DOHH2 (cell line): ENCODE measurements around the gene WDFY3.

Experiments used
- H3F3A ChIP-seq: fragments of 200-600 bp; sonication (generic), shearing (Covaris generic); 2 replicates; pipeline ENCODE4 v1.6.0; 2016; ENCODE audit warnings: antibody characterized with exemption, mild to moderate bottlenecking; ENCODE audit not compliant: control insufficient read depth, insufficient read depth
- H3K27ac ChIP-seq: fragments of 200-600 bp; sonication (generic); 2 replicates; pipeline ENCODE4 v1.5.1; 2014; ENCODE audit warnings: low read depth, mild to moderate bottlenecking, low read length, moderate library complexity
- H3K27me3 ChIP-seq: fragments of 200-600 bp; sonication (generic); 2 replicates; pipeline ENCODE4 v1.6.1; 2014; ENCODE audit warnings: mild to moderate bottlenecking, low read length, mixed read lengths; ENCODE audit not compliant: control insufficient read depth
- H3K36me3 ChIP-seq: fragments of 200-600 bp; sonication (generic); 2 replicates; pipeline ENCODE4 v1.6.1; 2014; ENCODE audit warnings: mild to moderate bottlenecking, low read length, moderate library complexity, mixed read lengths; ENCODE audit not compliant: control insufficient read depth
- H3K4me1 ChIP-seq: fragments of 200-600 bp; sonication (generic); 2 replicates; pipeline ENCODE4 v1.6.1; 2014; ENCODE audit warnings: mild to moderate bottlenecking, low read length, mixed read lengths; ENCODE audit not compliant: control insufficient read depth
- H3K4me2 ChIP-seq: fragments of 200-600 bp; sonication (generic); 2 replicates; pipeline ENCODE4 v1.6.0; 2014; ENCODE audit warnings: mild to moderate bottlenecking, low read length, moderate library complexity
- H3K4me3 ChIP-seq: fragments of 200-600 bp; sonication (generic); 2 replicates; pipeline ENCODE4 v1.5.1; 2014; ENCODE audit warnings: mild to moderate bottlenecking, low read length, mixed read lengths
- H3K79me2 ChIP-seq: fragments of 200-600 bp; sonication (generic); 2 replicates; pipeline ENCODE4 v1.6.1; 2014; ENCODE audit warnings: mild to moderate bottlenecking, low read length, mixed read lengths; ENCODE audit not compliant: control insufficient read depth
- H3K9me2 ChIP-seq: fragments of 200-600 bp; sonication (generic); replicated peaks from 2 replicates; pipeline ENCODE4 v1.6.1; 2014; ENCODE audit warnings: mild to moderate bottlenecking, low read length, mixed read lengths; ENCODE audit not compliant: control insufficient read depth
- H3K9me3 ChIP-seq: fragments of 200-600 bp; sonication (generic); 2 replicates; pipeline ENCODE4 v1.6.1; 2014; ENCODE audit warnings: antibody characterized with exemption, low read length, mixed read lengths; ENCODE audit not compliant: control insufficient read depth, insufficient read depth
- H4K20me1 ChIP-seq: fragments of 200-600 bp; sonication (generic); 2 replicates; pipeline ENCODE4 v1.6.0; 2014; ENCODE audit warnings: low read depth, mild to moderate bottlenecking, antibody characterized with exemption, low read length, moderate library complexity; ENCODE audit not compliant: control insufficient read depth, insufficient read depth
- CTCF ChIP-seq: fragments of 200-600 bp; sonication (generic); IDR thresholded peaks from one replicate; pipeline ENCODE4 v1.5.1; 2014; ENCODE audit warnings: antibody characterized with exemption, mild to moderate bottlenecking, low read depth, low read length; ENCODE audit not compliant: poor library complexity, severe bottlenecking
- EZH2phosphoT487 ChIP-seq: fragments of 200-600 bp; sonication (generic); IDR thresholded peaks from 2 replicates; pipeline ENCODE4 v1.6.1; 2017; ENCODE audit warnings: borderline replicate concordance, mild to moderate bottlenecking, antibody characterized with exemption, low read length, moderate library complexity, mixed read lengths

The WDFY3 gene

GRCh38 chr4:84804136-84804535, 162.4 kb downstream of the WDFY3 start:
- Histone ChIP-seq H3K27ac (no peak overlapping the region), H3K9me3 (no peaks in the 10 kb centered on the region), H3K79me2 (no peaks in the 10 kb centered on the region), H3K4me3 (no peak overlapping the region), H3K9me2 (no peaks in the 10 kb centered on the region), H4K20me1 (no peaks in the 10 kb centered on the region), H3F3A (no peaks in the 10 kb centered on the region), H3K4me1 (no peaks in the 10 kb centered on the region), H3K27me3 (no peaks in the 10 kb centered on the region), H3K4me2 (no peak overlapping the region), H3K36me3 (no peaks in the 10 kb centered on the region)
- no peak for TF ChIP-seq EZH2phosphoT487
- no peak for TF ChIP-seq CTCF

- Histone ChIP-seq H3K4me1 (no peaks in the 10 kb centered on the region), H3F3A (no peaks in the 10 kb centered on the region), H3K79me2 (no peaks in the 10 kb centered on the region), H3K36me3 (no peaks in the 10 kb centered on the region), H3K4me3 (no peak overlapping the region), H4K20me1 (no peaks in the 10 kb centered on the region), H3K27me3 (no peaks in the 10 kb centered on the region), H3K27ac (no peak overlapping the region), H3K4me2 (no peak overlapping the region), H3K9me3 (no peaks in the 10 kb centered on the region), H3K9me2 (no peaks in the 10 kb centered on the region)
- TF ChIP-seq EZH2phosphoT487 (no peak), CTCF (no peak)
These were observed 162.8 kb downstream of the WDFY3 start for GRCh38 chr4:84803720-84804119.

GRCh38 chr4:84803116-84803515, 163.4 kb downstream of the WDFY3 start:
- H3K4me3 ChIP-seq = no peak overlapping the region
- H3K36me3 ChIP-seq = no peaks in the 10 kb centered on the region
- H3K9me2 ChIP-seq = no peaks in the 10 kb centered on the region
- H3F3A ChIP-seq = no peaks in the 10 kb centered on the region
- no peak overlapping the region for H3K27ac ChIP-seq
- no peaks in the 10 kb centered on the region for H3K27me3 ChIP-seq
- no peaks in the 10 kb centered on the region for H4K20me1 ChIP-seq
- TF ChIP-seq CTCF (no peak), EZH2phosphoT487 (no peak)
- H3K79me2 ChIP-seq = no peaks in the 10 kb centered on the region
- H3K4me2 ChIP-seq = no peak overlapping the region
- no peaks in the 10 kb centered on the region for H3K9me3 ChIP-seq
- H3K4me1 ChIP-seq = no peaks in the 10 kb centered on the region

- no peaks in the 10 kb centered on the region for H3K4me1 ChIP-seq
- H4K20me1 ChIP-seq = no peaks in the 10 kb centered on the region
- no peak overlapping the region for H3K27ac ChIP-seq
- no peaks in the 10 kb centered on the region for H3K9me2 ChIP-seq
- no peaks in the 10 kb centered on the region for H3K27me3 ChIP-seq
- no peak for TF ChIP-seq EZH2phosphoT487
- TF ChIP-seq CTCF = no peak
- no peaks in the 10 kb centered on the region for H3K36me3 ChIP-seq
- no peak overlapping the region for H3K4me2 ChIP-seq
- H3K4me3 ChIP-seq = no peak overlapping the region
- no peaks in the 10 kb centered on the region for H3F3A ChIP-seq
- H3K9me3 ChIP-seq = no peaks in the 10 kb centered on the region
- no peaks in the 10 kb centered on the region for H3K79me2 ChIP-seq
These were observed 166.2 kb downstream of the WDFY3 start for GRCh38 chr4:84800256-84800655.
